Mononuclear cell (primary cell): ENCODE results near the gene IMMP2L. TPM values are rescaled to one million over a fixed set of nuclear protein-coding genes. Genes with fewer than 3 reads are reported as not detected.
"Not testable (repeated sequence)": the region's sequence is repeated elsewhere in the genome, so short reads cannot be mapped to it uniquely, and the experiment has no call there.

Experiments used
- H3K27me3 ChIP-seq: 2 replicates; pipeline ENCODE4 v1.6.0; 2011; ENCODE audit warnings: low read length, control low read depth; ENCODE audit not compliant: insufficient read depth
- H3K4me1 ChIP-seq: 2 replicates; pipeline ENCODE4 v1.5.1; 2011; ENCODE audit warnings: mild to moderate bottlenecking, low read length, control low read depth; ENCODE audit not compliant: insufficient read depth
- H3K4me3 ChIP-seq: 2 replicates; pipeline ENCODE4 v1.5.1; 2011; ENCODE audit warnings: mild to moderate bottlenecking, low read length, moderate library complexity
- H3K9me3 ChIP-seq: 2 replicates; pipeline ENCODE4 v1.5.1; 2011; ENCODE audit warnings: low read depth, mild to moderate bottlenecking, control low read depth, low read length
- total RNA-seq: library from RNA; depleted of rRNA; stranded (reverse); fragments of >200 nt; gene quantifications from one replicate; pipeline ENCODE4 v1.2.3, GENCODE V29; 2012

The IMMP2L gene
- total RNA-seq, 1 donor = 14.6 TPM

- no peaks in the 10 kb centered on the region for H3K4me1 ChIP-seq
- H3K27me3 ChIP-seq = no peaks in the 10 kb centered on the region
- H3K9me3 ChIP-seq = no peaks in the 10 kb centered on the region
- H3K4me3 ChIP-seq = no peak overlapping the region
These were observed 271.3 kb downstream of the IMMP2L start for GRCh38 chr7:111290982-111291381.

- Histone ChIP-seq H3K4me3 (no peak overlapping the region), H3K27me3 (no peaks in the 10 kb centered on the region), H3K9me3 (no peaks in the 10 kb centered on the region), H3K4me1 (no peaks in the 10 kb centered on the region)
These were observed 271.9 kb downstream of the IMMP2L start for GRCh38 chr7:111290419-111290818.

GRCh38 chr7:111288441-111288840 is 273.9 kb downstream of the IMMP2L start:
- not testable (repeated sequence) for H3K9me3 ChIP-seq, H3K27me3 ChIP-seq, H3K4me1 ChIP-seq, H3K4me3 ChIP-seq

DNA sequence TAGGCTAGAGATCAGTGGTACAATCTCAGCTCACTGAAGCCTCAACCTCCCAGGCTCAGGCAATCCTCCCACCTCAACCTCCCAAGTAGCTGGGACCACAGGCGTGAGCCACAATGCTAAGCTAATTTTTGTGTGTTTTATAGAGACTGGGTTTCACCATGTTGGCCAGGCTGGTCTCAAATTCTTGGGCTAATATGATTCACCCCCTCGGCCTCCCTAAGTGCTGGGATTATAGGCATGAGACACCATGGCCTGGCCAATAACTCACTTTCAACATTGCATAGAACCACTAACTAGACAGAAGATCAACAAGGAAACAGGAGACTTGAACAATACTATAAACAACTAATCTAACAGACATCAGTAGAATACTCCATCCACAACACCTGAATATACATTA is 279.7 kb downstream of the IMMP2L start:
- no peak overlapping the region for H3K4me3 ChIP-seq
- H3K27me3 ChIP-seq = no peaks in the 10 kb centered on the region
- no peaks in the 10 kb centered on the region for H3K9me3 ChIP-seq
- no peaks in the 10 kb centered on the region for H3K4me1 ChIP-seq

- Histone ChIP-seq H3K4me1 (no peaks in the 10 kb centered on the region), H3K9me3 (no peaks in the 10 kb centered on the region), H3K4me3 (no peak overlapping the region), H3K27me3 (no peaks in the 10 kb centered on the region)
These were observed 287.4 kb downstream of the IMMP2L start for GRCh38 chr7:111274857-111275256.

DNA sequence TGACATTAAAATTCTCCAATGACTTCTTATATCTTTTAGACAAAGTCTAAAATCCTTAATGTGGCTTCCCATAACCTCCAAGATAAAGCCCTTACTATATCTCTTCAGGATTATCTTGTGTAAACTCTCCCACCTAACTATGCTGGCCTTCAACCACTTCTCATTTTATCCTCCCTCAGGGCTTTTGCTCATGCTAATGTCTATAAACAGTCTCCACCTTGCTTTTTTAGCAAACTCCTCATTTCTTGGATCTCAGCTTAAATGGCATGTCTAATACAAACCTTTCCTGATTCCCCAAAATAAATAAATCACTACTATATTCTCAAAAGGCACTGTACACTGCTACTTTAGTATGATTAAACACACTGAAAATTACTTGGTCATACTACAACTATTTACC is 290.2 kb downstream of the IMMP2L start:
- H3K4me3 ChIP-seq = no peak overlapping the region
- H3K4me1 ChIP-seq = no peaks in the 10 kb centered on the region
- no peaks in the 10 kb centered on the region for H3K9me3 ChIP-seq
- no peaks in the 10 kb centered on the region for H3K27me3 ChIP-seq

DNA sequence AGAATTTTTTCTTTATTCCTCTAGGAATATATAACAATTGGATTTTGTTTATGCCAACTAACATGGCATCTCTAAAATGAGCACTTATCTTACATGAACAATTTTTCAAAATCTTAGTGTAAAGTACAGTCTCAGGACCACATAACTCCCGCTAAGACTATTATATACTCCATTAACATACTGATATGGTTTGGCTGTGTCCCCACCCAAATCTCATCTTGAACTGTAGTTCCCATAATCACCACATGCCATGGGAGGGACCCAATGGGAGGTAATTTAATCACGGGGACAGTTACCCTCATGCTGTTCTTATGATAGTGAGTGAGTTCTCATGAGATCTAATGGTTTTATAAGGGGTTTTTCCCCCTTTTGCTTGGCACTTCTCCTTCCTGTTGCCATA is 291.5 kb downstream of the IMMP2L start:
- H3K4me1 ChIP-seq, H3K9me3 ChIP-seq, H3K4me3 ChIP-seq, H3K27me3 ChIP-seq: not testable (repeated sequence)

DNA sequence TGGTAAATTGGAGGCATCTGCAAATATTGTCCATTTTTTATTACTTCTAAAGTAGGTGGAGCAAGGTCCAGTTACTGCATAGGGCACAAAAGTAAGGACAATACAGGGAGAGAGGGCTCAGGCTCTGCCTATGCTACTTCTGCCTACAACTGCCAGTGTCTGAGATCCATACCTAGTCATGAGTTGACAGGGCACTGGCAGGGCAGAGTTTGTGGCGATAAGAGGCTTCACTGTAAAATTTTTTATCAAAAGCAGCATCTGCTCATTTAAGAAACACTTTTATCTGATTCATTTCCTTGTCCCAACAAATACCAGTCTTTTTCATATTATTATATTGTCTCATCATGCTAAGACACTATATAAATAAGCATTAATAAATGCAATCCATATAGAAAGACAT is 293.4 kb downstream of the IMMP2L start:
- no peaks in the 10 kb centered on the region for H3K27me3 ChIP-seq
- no peaks in the 10 kb centered on the region for H3K9me3 ChIP-seq
- H3K4me1 ChIP-seq = no peaks in the 10 kb centered on the region
- no peak overlapping the region for H3K4me3 ChIP-seq

DNA sequence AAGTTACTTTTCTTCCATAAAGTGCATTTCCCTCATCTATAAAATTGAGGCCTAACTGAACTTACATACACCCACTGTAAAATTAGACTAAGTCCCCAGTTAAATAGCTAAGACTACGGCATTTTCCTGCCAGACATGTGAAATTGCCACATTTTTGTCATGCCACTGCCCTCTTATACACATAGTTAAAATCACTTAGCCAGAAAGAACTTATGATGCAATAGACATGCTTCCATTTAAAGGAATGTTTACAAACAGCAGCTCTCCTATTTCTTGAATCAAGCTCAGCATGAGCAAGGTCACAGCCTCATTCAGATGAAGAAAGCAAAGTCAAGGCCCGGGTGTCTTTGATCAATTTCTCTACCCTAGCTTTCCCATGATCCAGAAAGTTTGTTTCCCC is 295.7 kb downstream of the IMMP2L start:
- H3K9me3 ChIP-seq = no peaks in the 10 kb centered on the region
- no peaks in the 10 kb centered on the region for H3K27me3 ChIP-seq
- H3K4me3 ChIP-seq = no peak overlapping the region
- H3K4me1 ChIP-seq = no peaks in the 10 kb centered on the region

DNA sequence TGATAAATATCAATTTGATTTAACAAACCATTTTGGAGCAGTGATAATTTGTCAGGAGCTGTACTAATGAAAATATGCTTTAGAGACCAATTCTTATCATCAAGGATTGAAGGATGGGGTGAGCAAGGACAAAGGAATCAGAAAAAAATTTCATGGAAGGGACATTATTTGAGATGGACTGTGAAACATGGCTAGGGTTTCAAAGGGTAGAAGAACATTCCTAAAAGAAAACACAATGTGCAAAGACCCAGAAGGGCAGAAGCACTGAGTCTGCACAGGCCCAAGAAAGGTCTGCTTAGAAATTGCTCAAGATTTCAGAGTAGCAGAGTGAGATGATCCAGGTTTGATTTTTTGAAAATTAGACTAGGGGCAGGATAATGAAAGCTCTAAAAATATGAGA is 296.9 kb downstream of the IMMP2L start:
- Histone ChIP-seq H3K9me3 (no peaks in the 10 kb centered on the region), H3K4me3 (no peak overlapping the region), H3K4me1 (no peaks in the 10 kb centered on the region), H3K27me3 (no peaks in the 10 kb centered on the region)

DNA sequence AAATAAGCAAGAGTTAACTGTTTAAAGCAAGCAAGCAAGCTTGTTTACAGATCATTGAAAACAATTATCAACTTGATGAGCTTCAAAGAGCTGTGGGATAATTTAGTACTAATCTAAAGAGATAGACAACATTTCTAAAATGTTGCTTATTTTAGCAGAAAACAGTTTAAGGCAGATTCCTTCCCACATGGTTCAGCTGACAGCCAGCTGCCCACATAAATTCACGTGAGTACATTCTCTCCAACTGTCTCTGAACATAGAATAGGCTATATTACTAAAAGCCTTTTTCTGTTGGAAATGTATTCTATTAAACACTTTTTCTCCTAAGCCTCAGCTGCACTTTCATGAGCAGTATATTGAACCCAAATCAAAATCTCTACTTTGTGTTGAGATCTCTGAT is 297.3 kb downstream of the IMMP2L start:
- Histone ChIP-seq H3K4me1 (no peaks in the 10 kb centered on the region), H3K9me3 (no peaks in the 10 kb centered on the region), H3K4me3 (no peak overlapping the region), H3K27me3 (no peaks in the 10 kb centered on the region)

DNA sequence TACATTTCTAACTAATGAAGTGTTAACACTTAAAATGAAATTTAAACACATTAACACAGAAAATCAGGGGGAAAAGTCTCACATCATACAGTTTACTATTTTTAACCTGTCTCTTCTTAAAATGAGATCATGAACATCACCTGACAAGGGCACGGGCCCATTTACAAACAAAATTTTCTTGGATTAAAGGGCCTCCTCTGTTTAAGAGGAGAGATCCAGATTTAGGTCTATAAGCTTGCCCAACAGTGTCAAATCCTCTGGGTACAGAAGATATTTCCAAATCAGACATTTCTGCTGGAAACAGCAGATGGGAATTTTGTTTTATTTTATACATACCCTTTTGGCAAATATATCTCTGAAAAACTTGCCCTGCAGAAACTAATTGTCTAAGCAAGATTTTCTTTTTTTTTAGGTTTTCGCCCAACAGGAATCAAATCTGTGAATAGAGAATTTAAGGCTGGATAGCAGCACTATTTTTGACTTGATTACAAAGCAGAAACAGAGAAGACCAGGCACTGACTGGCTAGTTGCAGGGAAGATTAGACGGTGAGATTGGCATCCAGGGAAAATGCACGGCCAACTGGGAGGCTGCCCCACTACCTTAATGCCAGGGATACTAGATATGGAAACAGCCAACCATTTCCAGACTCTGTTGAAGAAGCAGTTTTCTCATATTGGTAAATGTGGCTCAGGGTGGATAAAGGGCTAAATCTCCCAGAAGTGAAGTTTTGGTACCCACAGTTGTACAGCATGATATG is 298.0 kb downstream of the IMMP2L start:
- Histone ChIP-seq H3K4me1 (no peaks in the 10 kb centered on the region), H3K27me3 (no peaks in the 10 kb centered on the region), H3K9me3 (no peaks in the 10 kb centered on the region), H3K4me3 (no peak overlapping the region)

DNA sequence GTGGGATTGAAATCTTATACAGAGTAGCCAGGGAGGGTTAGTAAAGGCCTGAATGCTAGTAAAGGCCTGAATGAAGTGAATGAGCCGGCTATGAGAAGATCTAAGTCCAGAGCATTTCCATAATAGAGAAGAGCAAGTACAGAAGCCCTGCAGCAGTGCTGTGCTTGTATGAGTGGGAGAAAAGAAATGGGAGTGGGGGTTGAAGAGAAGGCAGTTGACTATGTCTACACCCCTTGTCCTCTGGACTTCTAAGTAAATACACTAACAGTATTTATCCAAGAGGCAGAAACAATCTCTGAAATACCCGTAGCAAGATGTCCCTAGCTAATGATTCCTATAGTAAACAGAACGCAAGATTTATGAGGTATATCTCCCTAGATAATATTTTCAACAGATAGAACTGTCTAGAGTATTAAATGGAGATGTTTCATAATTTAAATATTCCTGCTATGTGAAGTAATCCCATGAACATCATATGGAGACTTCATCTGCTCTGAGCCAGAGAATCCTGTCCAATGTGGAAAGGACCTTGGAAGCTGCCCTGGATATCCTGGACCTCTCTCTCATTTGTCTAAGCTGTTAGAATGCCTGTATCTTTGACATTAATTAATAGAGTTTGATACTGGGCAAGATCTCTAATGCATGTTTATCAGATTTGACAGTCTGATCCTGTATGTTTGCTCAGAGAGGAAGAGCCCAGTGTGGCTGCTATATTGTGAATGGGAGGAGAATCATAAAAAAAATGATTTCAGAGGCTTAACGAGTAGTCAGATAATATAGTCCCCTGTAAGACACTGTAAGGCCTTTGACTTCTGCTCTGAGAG is 299.8 kb downstream of the IMMP2L start:
- H3K4me1 ChIP-seq = no peaks in the 10 kb centered on the region
- H3K9me3 ChIP-seq = no peaks in the 10 kb centered on the region
- H3K27me3 ChIP-seq = no peaks in the 10 kb centered on the region
- no peak overlapping the region for H3K4me3 ChIP-seq

DNA sequence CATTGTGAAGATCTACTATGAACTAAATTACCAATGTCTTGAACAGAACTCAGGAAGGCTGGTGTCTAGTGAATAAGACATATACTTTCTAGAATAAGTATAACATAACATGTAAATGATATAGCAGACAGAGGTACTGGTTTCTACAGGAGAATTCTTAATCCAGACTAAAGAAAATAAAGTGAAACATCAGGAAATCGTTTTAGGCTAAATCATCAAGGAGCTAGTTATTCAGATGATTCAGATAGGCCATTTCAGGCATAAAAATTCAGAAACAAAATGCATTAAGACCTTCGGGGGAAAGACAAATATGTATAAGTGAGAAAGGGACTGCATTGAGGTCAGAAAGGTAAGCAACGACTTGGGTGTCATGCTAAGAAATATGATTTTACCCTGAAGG is 300.8 kb downstream of the IMMP2L start:
- Histone ChIP-seq H3K27me3 (no peaks in the 10 kb centered on the region), H3K9me3 (no peaks in the 10 kb centered on the region), H3K4me1 (no peaks in the 10 kb centered on the region), H3K4me3 (no peak overlapping the region)

DNA sequence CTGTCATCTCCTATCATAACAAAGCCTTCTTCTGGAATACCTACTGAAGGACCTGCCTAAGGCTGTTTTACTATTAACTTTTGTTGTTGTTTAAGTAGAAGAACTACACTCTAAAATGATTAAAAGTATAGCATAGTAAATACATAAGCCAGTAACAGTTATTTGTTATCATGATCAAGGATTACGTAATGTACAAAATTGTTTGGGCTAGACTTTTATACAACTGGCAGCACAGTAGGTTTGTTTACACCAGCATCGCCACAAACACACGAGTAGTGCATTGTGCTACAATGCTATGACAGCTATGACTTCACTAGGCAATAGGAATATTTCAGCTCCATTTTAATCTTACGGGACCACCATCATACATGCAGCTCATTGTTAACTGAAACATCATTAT is 302.3 kb downstream of the IMMP2L start:
- Histone ChIP-seq H3K4me3 (no peak overlapping the region), H3K9me3 (no peaks in the 10 kb centered on the region), H3K27me3 (no peaks in the 10 kb centered on the region), H3K4me1 (no peaks in the 10 kb centered on the region)

- no peak overlapping the region for H3K4me3 ChIP-seq
- no peaks in the 10 kb centered on the region for H3K4me1 ChIP-seq
- no peaks in the 10 kb centered on the region for H3K27me3 ChIP-seq
- no peaks in the 10 kb centered on the region for H3K9me3 ChIP-seq
These were observed 305.9 kb downstream of the IMMP2L start for GRCh38 chr7:111256391-111256790.
